ENCODE measurements around the gene RERE. TPM values are rescaled to one million over a fixed set of nuclear protein-coding genes. Genes with fewer than 3 reads are reported as not detected.

RERE gene
- total and polyA plus RNA-seq, 7 donors: 19.2 to 148 (median 90.6) TPM

- DNase-seq: no peak
- Histone ChIP-seq H3K4me3 (no peak overlapping the region), H3K4me1 (peaks cover 0 to 93% (median 87%) of the 10 kb centered on the region in 4 donors), H3K36me3 (no peaks in the 10 kb centered on the region), H3K27me3 (no peaks in the 10 kb centered on the region), H3K27ac (peak overlapping the region in 1 of 4 donors; percentile 12), H3K9me3 (no peaks in the 10 kb centered on the region)
- TF ChIP-seq EP300 (IDR thresholded peaks at IDR 0.05) (no peak), CTCF (IDR thresholded peaks at IDR 0.05) (no peak), POLR2AphosphoS5 (IDR thresholded peaks at IDR 0.05) (no peak), POLR2A (IDR thresholded peaks at IDR 0.05) (no peak)
- WGBS, 2 donors: 70 to 85% methylated on average over 4 of the region's 4 CpGs
- intact Hi-C loops (cut with DNase I): loop anchor here (5.0 kb wide), 1 partner anchor 66 kb away; no protein-coding TSS in a partner anchor
Observed at GRCh38 chr1:8663090-8663802, 154.2 kb downstream of the RERE start.

GRCh38 chr1:8662380-8663072 lies 154.9 kb downstream of the RERE start:
- Histone ChIP-seq H3K4me1 (peaks cover 0 to 86% (median 82%) of the 10 kb centered on the region in 4 donors), H3K27ac (peak overlapping the region; percentile 55 to 70 (median 61)), H3K27me3 (no peaks in the 10 kb centered on the region), H3K36me3 (no peaks in the 10 kb centered on the region), H3K4me3 (no peak overlapping the region), H3K9me3 (no peaks in the 10 kb centered on the region)
- no peak for DNase-seq
- no peak for TF ChIP-seq CTCF (IDR thresholded peaks at IDR 0.05)
- TF ChIP-seq EP300 (IDR thresholded peaks at IDR 0.05): no peak
- TF ChIP-seq POLR2A (IDR thresholded peaks at IDR 0.05): no peak
- no peak for TF ChIP-seq POLR2AphosphoS5 (IDR thresholded peaks at IDR 0.05)
- intact Hi-C loops (cut with DNase I): loop anchor here (5.0 kb wide), 1 partner anchor 65 kb away; no protein-coding TSS in a partner anchor
- 94 to 96% methylated on average over 4 of the region's 4 CpGs for WGBS, 2 donors

GRCh38 chr1:8661185-8662110 lies 156.0 kb downstream of the RERE start:
- H3K4me1 ChIP-seq: peaks cover 0 to 75% (median 72%) of the 10 kb centered on the region in 4 donors

More at GRCh38 chr1:8661185-8662110, 156.0 kb downstream of the RERE start:
- H3K9me3 ChIP-seq: no peaks in the 10 kb centered on the region
- no peak overlapping the region for H3K4me3 ChIP-seq
- peak overlapping the region; percentile 55 to 70 (median 61) for H3K27ac ChIP-seq
- TF ChIP-seq EP300 (IDR thresholded peaks at IDR 0.05) (no peak), POLR2AphosphoS5 (IDR thresholded peaks at IDR 0.05) (no peak), CTCF (IDR thresholded peaks at IDR 0.05) (no peak), POLR2A (IDR thresholded peaks at IDR 0.05) (no peak)
- H3K36me3 ChIP-seq: no peaks in the 10 kb centered on the region
- intact Hi-C loops (cut with DNase I): loop anchor here (5.0 kb wide), 1 partner anchor 64 kb away; no protein-coding TSS in a partner anchor
- H3K27me3 ChIP-seq: no peaks in the 10 kb centered on the region
- 47% methylated on average over 8 of the region's 8 CpGs for WGBS, 2 donors
- DNase-seq: peak; percentile 74
